HS-27A (cell line): ENCODE data around the gene SGK1.

ENCODE experiments used
- DNase-seq: peaks from one replicate; pipeline ENCODE4 v3.0.0-alpha.2; 2012; ENCODE audit warnings: low read depth, missing footprints

SGK1 gene

DNA sequence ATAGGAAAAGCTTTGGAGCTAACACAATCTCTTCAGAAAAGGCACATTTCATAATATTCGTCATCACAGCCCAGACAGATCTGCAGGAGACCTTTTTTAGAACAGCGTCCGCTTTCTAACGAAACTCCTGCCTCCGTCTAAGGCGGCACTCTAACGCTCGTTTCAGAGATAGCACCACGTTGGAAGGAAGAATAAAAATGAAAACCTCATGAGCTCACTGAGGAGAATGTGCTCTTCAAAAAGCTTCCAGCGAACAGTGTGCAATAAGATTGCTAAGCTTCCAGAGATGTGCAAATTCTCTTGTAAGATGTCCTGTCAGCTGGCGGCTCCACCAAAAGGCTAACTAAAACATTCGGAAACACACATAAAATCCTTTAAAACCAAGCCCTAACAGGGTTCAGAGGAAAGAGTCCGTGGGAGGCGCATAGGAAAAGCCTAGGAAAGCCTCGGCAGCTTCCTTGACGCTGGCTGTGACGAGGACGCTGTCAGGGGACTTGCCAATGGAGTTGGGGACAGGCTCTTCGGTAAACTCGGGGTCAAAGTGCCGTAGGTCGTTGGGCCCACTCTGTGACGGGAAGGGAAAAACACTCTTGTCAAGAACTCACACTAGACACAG, 147.9 kb downstream of the SGK1 start:
- no peak for DNase-seq

DNA sequence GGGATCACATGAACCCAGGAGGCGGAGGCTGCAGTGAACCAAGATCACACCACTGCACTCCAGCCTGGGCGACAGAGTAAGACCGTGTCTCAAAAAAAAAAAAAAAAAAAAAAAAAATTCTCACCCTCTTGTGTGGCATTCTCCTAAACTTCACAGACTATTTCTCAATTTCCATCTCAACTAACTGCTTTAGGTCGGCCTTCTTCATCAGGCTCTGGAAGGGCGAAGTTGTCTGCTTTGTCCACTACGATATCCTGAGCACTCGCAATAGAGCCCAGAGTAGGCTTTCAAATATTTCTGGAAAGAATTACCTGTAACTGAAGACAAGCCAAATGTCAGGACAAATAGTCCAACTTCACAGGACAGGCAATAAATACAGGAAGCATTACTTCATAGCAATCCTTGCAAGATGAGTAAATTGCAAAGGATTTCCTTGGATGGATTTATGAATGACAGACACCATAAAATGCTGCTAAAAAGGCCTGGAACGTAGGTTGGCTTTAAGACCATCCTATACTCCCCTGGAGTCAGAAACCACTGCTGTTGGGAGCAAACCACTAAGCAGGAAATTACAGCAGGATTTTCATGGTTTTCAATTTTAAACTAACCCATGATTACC, 149.2 kb downstream of the SGK1 start:
- DNase-seq: no peak

DNA sequence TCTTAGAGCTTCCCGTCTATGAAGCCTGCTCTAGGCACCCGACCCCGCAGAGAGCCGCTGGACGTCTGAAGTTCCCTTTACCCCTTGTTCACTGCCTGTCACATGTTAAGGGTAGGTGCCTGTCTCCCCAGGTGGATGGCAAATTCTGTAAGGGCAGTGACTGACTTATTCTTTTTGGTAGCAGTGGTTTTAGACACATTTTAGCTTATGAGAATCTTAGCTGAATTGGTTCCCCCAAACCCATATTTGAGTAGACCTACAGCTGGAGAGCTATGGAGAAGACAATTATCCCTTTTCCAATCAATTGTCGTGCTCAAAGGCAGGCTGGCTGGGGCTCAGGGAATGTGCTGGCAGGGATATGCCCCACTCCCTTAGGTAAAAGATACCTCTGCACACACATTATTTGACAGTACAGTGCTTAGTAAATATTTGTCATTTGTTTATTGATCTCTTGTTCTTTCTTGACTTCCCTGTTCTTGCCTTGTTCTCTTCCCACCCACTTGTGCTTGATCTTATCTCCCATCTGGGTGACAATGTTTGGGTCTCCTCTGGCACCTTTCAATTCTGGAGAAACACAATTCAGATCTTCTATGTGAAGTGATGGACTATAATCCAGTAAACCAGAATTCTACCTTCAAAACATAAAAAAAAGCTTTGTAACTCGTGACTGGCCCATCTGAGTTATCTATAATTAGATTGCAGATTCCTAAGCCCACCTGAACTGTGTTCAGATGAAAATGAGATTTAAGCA, 151.2 kb downstream of the SGK1 start:
- DNase-seq: no peak

DNA sequence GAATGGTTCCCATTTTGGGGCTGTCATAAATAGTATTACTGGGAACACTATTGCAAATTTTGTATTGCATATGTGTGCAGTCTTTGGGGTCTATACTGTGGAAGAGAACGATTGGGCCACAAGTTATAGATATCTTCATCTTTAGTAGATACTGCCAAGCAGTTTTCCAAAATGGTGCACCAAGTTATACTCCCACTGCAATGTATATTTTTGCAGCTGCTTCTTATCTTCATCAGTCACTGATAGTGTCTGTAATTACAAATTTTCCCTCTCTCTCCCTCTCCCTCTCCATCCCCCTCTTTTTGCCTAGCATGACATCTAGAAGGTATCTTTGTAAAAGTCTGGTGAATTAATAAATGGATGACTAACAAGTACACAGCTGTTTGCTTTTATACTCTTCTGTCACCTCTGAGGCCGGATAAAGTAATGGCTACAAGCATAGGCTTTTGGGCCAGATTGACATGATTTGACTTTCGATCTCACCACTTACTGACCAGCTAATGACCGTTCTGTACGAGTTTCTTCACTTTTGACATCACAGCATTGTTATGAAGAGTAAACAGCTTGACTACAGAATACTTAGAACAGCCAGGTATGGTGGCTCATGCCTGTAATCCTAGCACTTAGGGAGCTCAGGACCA, 152.2 kb downstream of the SGK1 start:
- DNase-seq: no peak

GRCh38 chr6:134164300-134164699, 153.6 kb downstream of the SGK1 start:
- no peak for DNase-seq

DNA sequence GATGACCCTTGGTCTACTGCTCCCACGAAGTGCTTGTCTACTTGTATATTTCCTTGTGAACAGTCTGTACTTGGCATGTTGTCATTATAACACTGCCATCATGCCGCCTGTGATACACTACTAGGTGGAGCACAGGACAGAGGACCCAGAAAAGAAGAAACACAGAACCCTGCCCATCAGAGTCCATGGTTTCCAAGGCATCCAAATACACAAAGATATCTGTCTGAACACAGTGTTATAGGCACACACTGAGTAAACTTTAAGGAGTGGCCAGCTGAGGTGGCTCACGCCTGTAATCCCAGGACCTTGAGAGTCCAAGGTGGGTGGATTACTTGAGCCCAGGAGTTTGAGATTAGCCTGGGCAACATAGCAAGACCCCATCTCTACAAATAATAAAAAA, 155.0 kb downstream of the SGK1 start:
- no peak for DNase-seq

- no peak for DNase-seq
These were observed 156.9 kb downstream of the SGK1 start for GRCh38 chr6:134161041-134161440.

DNA sequence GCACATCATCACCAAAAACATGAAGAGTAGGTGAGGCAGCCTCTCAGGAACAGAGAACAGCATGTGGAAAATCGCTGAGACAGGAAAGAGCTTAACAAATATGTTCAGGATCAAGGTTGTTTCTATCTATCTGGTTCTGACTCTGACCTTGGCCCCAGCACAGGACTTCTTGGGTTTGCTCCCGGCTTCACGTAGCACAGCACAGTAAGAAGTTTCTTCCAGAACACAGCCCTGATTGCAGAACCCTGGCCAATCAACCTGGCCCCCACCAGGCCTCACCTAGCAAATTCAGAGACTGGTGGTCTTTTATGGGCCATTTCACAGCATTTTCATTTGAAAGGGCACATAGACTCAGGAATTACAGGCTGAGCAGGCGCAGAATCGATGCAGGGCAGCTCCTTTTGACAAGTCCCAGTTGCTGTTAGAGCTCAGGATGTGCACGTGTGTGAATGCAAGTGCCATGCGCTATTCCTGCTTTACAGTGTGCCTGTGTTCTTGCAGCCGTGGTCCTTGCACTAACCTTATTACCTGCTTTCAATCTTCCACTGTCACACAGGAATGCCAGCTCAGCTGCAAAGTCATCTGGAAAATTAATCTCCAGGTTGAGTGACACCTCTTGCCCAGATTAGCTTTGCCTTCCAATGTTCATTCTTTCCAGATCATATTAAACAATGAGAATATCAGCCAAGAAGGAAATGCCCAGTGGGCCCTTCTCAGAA, 165.0 kb downstream of the SGK1 start:
- DNase-seq: no peak

GRCh38 chr6:134148566-134148965, 169.3 kb downstream of the SGK1 start:
- DNase-seq: no peak

GRCh38 chr6:134147034-134147533, 170.8 kb downstream of the SGK1 start:
- no peak for DNase-seq

GRCh38 chr6:134146268-134147033, 171.5 kb downstream of the SGK1 start:
- no peak for DNase-seq

DNA sequence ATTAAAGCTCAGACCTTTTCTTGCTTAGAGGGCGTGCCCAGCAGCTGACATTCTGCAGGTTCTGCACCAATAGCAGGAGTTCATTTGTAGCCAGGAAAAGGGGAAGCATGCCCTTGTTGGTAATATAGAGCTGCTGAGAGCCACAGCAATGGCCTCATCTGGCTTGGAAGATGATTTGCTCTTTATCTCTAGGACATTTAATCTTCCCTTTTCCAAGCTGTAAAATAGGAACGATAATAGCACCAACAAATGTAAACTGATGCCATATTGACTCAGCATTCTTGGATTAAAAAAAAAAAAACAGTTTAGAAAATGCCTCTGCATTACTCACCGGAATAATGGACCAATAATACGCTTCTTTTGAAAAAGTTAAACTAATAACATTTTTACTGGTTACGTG, 172.1 kb downstream of the SGK1 start:
- peak; percentile 40 for DNase-seq

GRCh38 chr6:134138226-134138975, 179.5 kb downstream of the SGK1 start:
- DNase-seq: no peak

GRCh38 chr6:134134654-134135053, 183.3 kb downstream of the SGK1 start:
- DNase-seq: no peak

- no peak for DNase-seq
These were observed 185.3 kb downstream of the SGK1 start for GRCh38 chr6:134132494-134133141.

GRCh38 chr6:134131530-134132139, 186.3 kb downstream of the SGK1 start:
- DNase-seq: no peak

DNA sequence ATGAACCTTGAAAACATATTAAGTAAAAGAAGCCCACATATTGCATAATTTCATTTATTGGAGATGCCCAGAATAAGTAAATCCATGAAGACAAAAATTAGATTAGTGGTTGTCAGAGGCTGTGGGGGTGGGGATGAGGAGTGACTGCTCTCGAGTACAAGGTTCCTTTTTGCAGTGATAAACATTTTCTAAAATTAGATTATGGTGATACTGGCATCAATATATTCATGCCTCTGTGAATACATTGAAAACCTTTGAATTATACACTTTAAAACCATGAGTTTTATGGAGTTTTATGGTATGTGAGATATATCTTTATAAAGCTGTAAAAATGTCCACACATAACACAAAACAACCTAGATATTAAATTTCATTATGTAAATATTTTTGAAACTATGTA, 189.8 kb downstream of the SGK1 start:
- DNase-seq: no peak

- DNase-seq: peak; percentile 54
These were observed 194.2 kb downstream of the SGK1 start for GRCh38 chr6:134123666-134124208.

DNA sequence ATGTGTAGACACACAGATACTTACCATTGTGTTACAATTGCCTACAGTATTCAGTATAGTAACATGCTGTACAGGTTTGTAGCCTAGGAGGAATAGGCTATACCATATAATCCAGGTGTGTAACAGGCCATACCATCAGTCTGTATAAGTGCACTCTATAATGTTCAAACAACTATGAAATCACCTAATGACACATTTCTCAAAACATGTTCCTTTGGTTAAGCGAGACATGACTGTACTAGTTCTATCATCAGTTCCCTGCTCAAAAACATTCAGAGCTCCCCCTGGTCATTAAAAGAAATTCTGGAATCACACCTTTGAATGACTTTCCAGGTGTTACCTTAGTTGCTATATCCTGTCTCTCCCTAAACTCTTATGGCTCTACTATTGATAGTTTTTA, 195.1 kb downstream of the SGK1 start:
- no peak for DNase-seq
